ENCODE results near the gene RNF146. TPM values are rescaled to one million over a fixed set of nuclear protein-coding genes. Genes with fewer than 3 reads are reported as not detected.

The RNF146 gene, protein sequence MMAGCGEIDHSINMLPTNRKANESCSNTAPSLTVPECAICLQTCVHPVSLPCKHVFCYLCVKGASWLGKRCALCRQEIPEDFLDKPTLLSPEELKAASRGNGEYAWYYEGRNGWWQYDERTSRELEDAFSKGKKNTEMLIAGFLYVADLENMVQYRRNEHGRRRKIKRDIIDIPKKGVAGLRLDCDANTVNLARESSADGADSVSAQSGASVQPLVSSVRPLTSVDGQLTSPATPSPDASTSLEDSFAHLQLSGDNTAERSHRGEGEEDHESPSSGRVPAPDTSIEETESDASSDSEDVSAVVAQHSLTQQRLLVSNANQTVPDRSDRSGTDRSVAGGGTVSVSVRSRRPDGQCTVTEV
- total RNA-seq (10 to 100 TPM; 52.7 to 66.3 TPM), polyA plus RNA-seq (ENCODE audit: insufficient read depth, low read depth, low replicate concordance) (55.8 TPM)
- long read RNA-seq, donor 1, transcript RNF146-213 (3 exons, 2,070 nt): major isoform, 9 of 29 reads
- long read RNA-seq, donor 1, transcript RNF146-204 (4 exons, 884 nt): minor isoform, 5 of 29 reads
- long read RNA-seq, donor 1, transcript RNF146-203 (3 exons, 2,369 nt): major isoform, 9 of 29 reads
- long read RNA-seq, donor 1, partial matches to known transcripts: 0 of 29 reads
- long read RNA-seq, donor 1, other reads (novel, unspliced or antisense): 0 of 29 reads
- long read RNA-seq, donor 2, partial matches to known transcripts: 0 of 11 reads
- long read RNA-seq, donor 2, other reads (novel, unspliced or antisense): 0 of 11 reads

DNA sequence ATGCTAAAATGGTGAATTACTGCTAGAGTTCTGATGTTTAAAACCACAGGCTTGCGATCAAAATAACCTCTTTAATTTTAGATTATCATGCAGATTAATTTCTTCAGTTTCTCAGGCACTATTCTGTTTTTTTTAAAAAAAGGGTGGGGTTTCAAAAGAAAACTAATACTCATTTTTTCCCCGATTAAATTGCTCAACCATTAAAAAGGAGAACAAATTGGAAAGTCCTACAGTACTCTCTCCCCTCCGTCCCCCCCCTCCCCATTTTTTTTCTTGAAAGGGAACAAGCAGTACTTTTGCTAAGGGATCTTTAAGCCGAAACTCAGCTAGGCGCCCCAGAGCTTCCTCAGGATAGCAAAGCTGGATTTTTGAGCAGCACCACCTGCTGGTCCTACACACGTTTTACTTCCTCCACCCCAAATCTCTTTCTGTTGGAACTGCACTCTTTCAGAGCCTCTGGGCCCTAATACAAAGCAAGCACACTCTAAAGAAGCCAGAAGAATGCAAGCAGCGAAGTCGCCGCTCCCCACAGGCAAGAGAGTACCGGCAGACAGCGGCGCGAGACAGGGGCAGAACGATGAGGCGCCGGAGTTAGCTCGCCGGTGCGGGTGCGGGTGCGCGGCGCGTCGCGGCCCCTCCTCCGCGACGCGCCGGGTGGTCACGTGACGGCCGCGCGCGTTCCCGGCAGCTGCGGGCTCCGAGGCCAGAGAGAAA, at the start of gene RNF146:
Gene RNF146 (plus strand): TSS at position 687 of the 714 bp plus-strand sequence. CDS start 13,475 bp downstream, outside the sequence.
- intact Hi-C loops (cut with DNase I; ENCODE audit: low total_unique reads): loop anchor here (10.0 kb wide), 1 partner anchor 142 kb away; no protein-coding TSS in a partner anchor
- peak; percentile 91 for DNase-seq
- peak within 1 kb of the TSS; percentile 92 to 99 for H3K4me3 ChIP-seq

DNA sequence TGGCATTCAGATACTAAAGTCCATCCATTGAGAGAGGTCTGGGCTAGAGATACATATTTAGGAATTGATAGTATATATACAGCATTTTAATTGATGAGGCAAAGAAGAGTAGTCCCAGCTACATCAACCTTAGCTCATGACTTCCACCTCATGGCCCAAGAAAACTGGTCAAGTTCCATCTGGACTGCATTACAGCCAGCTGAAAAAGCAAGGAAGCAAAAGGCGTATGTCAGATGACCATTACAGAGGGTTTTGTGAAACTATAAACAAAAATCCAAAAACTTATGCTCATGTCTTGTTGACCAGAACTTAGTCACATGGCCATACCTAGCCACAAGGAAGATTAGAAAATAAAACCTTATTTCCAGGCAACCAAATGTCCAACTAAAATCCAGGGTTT, 46.8 kb upstream of the RNF146 start:
- no peaks in the 10 kb centered on the region for H3K36me3 ChIP-seq (ENCODE audit: low read depth, missing control alignments)
- DNase-seq: no peak
- no peak overlapping the region for H3K4me3 ChIP-seq
- H3K27ac ChIP-seq: no peak overlapping the region
- no peaks in the 10 kb centered on the region for H3K4me1 ChIP-seq
- no peaks in the 10 kb centered on the region for H3K9me3 ChIP-seq
- no peaks in the 10 kb centered on the region for H3K27me3 ChIP-seq
- no peak for TF ChIP-seq POLR2A (IDR thresholded peaks at IDR 0.05)
- TF ChIP-seq, protein P1, sequence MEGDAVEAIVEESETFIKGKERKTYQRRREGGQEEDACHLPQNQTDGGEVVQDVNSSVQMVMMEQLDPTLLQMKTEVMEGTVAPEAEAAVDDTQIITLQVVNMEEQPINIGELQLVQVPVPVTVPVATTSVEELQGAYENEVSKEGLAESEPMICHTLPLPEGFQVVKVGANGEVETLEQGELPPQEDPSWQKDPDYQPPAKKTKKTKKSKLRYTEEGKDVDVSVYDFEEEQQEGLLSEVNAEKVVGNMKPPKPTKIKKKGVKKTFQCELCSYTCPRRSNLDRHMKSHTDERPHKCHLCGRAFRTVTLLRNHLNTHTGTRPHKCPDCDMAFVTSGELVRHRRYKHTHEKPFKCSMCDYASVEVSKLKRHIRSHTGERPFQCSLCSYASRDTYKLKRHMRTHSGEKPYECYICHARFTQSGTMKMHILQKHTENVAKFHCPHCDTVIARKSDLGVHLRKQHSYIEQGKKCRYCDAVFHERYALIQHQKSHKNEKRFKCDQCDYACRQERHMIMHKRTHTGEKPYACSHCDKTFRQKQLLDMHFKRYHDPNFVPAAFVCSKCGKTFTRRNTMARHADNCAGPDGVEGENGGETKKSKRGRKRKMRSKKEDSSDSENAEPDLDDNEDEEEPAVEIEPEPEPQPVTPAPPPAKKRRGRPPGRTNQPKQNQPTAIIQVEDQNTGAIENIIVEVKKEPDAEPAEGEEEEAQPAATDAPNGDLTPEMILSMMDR (IDR thresholded peaks at IDR 0.05): no peak
- intact Hi-C loops (cut with DNase I; ENCODE audit: low total_unique reads): no loop called here
- 83 to 94% methylated on average over 1 of the region's 1 CpG for WGBS, 2 donors

More for the DNA sequence above, at the start of gene RNF146:
- peak; percentile 76 for TF ChIP-seq POLR2A (IDR thresholded peaks at IDR 0.05)
- TF ChIP-seq, protein P1 (IDR thresholded peaks at IDR 0.05): peak; percentile 68 to 86 (median 73)
- Histone ChIP-seq H3K27me3 (no peaks in the 10 kb centered on the region), H3K36me3 (ENCODE audit: low read depth, missing control alignments) (no peaks in the 10 kb centered on the region), H3K9me3 (no peaks in the 10 kb centered on the region), H3K27ac (peak within 1 kb of the TSS; percentile 100), H3K4me1 (peaks cover 4% of the 10 kb centered on the region)
- 1% methylated on average over 14 to 40 of the region's 40 CpGs for WGBS, 2 donors

DNA sequence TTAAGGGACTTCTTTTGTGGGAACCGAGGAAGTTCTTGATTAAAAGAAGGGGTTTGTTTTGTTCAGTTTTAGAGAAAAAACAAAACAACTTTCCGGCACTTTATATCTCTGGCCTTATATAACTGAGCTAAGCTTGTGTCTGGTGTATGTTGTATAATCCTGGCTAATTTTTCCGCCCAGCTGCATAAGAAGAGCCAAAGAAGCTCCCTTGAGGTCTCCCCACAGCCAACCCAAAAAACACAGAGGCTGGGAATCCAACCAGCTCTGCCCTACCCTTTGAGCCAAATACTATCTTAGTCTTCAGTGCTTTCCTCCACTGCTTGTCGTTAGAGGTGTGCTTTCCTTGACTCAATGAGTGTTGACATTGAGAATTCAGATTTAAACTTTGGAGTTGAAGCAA, 45.5 kb upstream of the RNF146 start:
- WGBS, 2 donors: 57 to 66% methylated on average over 4 of the region's 4 CpGs
- no peaks in the 10 kb centered on the region for H3K4me1 ChIP-seq
- no peaks in the 10 kb centered on the region for H3K9me3 ChIP-seq
- H3K36me3 ChIP-seq (ENCODE audit: low read depth, missing control alignments): no peaks in the 10 kb centered on the region
- H3K4me3 ChIP-seq: no peak overlapping the region
- intact Hi-C loops (cut with DNase I; ENCODE audit: low total_unique reads): no loop called here
- TF ChIP-seq, protein P1 (IDR thresholded peaks at IDR 0.05): no peak
- no peak for TF ChIP-seq POLR2A (IDR thresholded peaks at IDR 0.05)
- H3K27me3 ChIP-seq: no peaks in the 10 kb centered on the region
- peak; percentile 26 for DNase-seq
- no peak overlapping the region for H3K27ac ChIP-seq

DNA sequence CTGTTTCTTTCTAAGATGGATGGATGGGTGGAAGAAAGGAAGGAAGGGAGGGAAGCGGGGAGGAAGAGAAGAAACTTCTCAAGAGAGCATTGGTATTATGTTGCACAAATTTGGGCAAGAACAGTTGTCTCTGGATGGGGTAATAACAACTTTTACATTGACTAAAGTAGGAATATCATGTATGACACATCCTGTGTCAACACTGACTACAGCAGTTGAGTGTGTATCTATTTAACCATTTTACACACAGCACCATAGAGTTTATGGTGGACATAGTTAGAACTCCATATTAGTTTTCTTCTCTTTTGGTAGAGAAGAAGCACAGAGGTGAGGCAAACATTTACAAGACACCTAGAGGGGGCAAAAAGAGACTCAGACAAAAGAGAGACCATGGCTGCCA, 44.2 kb upstream of the RNF146 start:
- intact Hi-C loops (cut with DNase I; ENCODE audit: low total_unique reads): no loop called here

More for the DNA sequence above, 44.2 kb upstream of the RNF146 start:
- no peaks in the 10 kb centered on the region for H3K4me1 ChIP-seq
- no peak for TF ChIP-seq POLR2A (IDR thresholded peaks at IDR 0.05)
- TF ChIP-seq, protein P1 (IDR thresholded peaks at IDR 0.05): no peak
- H3K27ac ChIP-seq: no peak overlapping the region
- no peaks in the 10 kb centered on the region for H3K27me3 ChIP-seq
- WGBS, 2 donors: 63 to 87% methylated on average over 1 of the region's 1 CpG
- no peak overlapping the region for H3K4me3 ChIP-seq
- H3K36me3 ChIP-seq (ENCODE audit: low read depth, missing control alignments): no peaks in the 10 kb centered on the region
- H3K9me3 ChIP-seq: no peaks in the 10 kb centered on the region
- DNase-seq: no peak
